H9 (cell line): ENCODE measurements around the gene PTN. TPM values are rescaled to one million over a fixed set of nuclear protein-coding genes. Genes with fewer than 3 reads are reported as not detected.

ENCODE experiments used
- DNase-seq: peaks from one replicate; pipeline ENCODE4 v3.0.0-alpha.2; 2017
- H2AFZ ChIP-seq: one replicate; pipeline ENCODE4 v1.6.1; 2013; ENCODE audit warnings: mild to moderate bottlenecking, low read length, control low read depth, moderate library complexity
- H2AK5ac ChIP-seq: 2 replicates; pipeline ENCODE4 v1.6.1; 2013; ENCODE audit warnings: low read length, control low read depth, mixed read lengths; ENCODE audit not compliant: insufficient read length
- H2BK120ac ChIP-seq: one replicate; pipeline ENCODE4 v1.6.1; 2013; ENCODE audit warnings: low read depth, mild to moderate bottlenecking, low read length, control low read depth, inconsistent platforms; ENCODE audit not compliant: poor library complexity, severe bottlenecking
- H2BK12ac ChIP-seq: 2 replicates; pipeline ENCODE4 v1.6.1; 2013; ENCODE audit warnings: low read length, control low read depth, mixed read lengths, low read depth; ENCODE audit not compliant: insufficient read length
- H2BK15ac ChIP-seq: 2 replicates; pipeline ENCODE4 v1.6.1; 2013; ENCODE audit warnings: low read depth, low read length, control low read depth
- H2BK20ac ChIP-seq: one replicate; pipeline ENCODE4 v1.6.1; 2013; ENCODE audit warnings: low read depth, mild to moderate bottlenecking, low read length, control low read depth, inconsistent platforms; ENCODE audit not compliant: poor library complexity, severe bottlenecking
- H2BK5ac ChIP-seq: 2 replicates; pipeline ENCODE4 v1.6.1; 2013; ENCODE audit warnings: low read length, control low read depth, mixed read lengths; ENCODE audit not compliant: insufficient read length
- H3K14ac ChIP-seq: 2 replicates; pipeline ENCODE4 v1.6.1; 2013; ENCODE audit warnings: low read length, control low read depth; ENCODE audit not compliant: insufficient read depth
- H3K18ac ChIP-seq: 2 replicates; pipeline ENCODE4 v1.6.1; 2013; ENCODE audit warnings: low read depth, mild to moderate bottlenecking, mixed read lengths, low read length, control low read depth; ENCODE audit not compliant: insufficient read length
- H3K23ac ChIP-seq: 2 replicates; pipeline ENCODE4 v1.6.1; 2013; ENCODE audit warnings: low read length, control low read depth, mixed read lengths, low read depth; ENCODE audit not compliant: insufficient read length
- H3K23me2 ChIP-seq: 2 replicates; pipeline ENCODE4 v1.6.1; 2013; ENCODE audit warnings: low read depth, mild to moderate bottlenecking, mixed read lengths, low read length, control low read depth; ENCODE audit not compliant: insufficient read length, poor library complexity, severe bottlenecking
- H3K27ac ChIP-seq: 2 replicates; pipeline ENCODE4 v1.5.1; 2013; ENCODE audit warnings: low read length, control low read depth, mixed read lengths, low read depth; ENCODE audit not compliant: insufficient read length
- H3K27me3 ChIP-seq: 2 replicates; pipeline ENCODE4 v1.6.1; 2013; ENCODE audit warnings: low read length, control low read depth, inconsistent platforms; ENCODE audit not compliant: insufficient read depth
- H3K4ac ChIP-seq: 2 replicates; pipeline ENCODE4 v1.6.1; 2013; ENCODE audit warnings: low read depth, mild to moderate bottlenecking, control low read depth, inconsistent platforms, low read length, moderate library complexity
- H3K4me1 ChIP-seq: 2 replicates; pipeline ENCODE4 v1.6.1; 2013; ENCODE audit warnings: low read length, control low read depth, inconsistent platforms; ENCODE audit not compliant: insufficient read depth
- H3K4me2 ChIP-seq: 2 replicates; pipeline ENCODE4 v1.6.1; 2013; ENCODE audit warnings: low read length, control low read depth, mixed read lengths; ENCODE audit not compliant: insufficient read length, insufficient read depth
- H3K56ac ChIP-seq: 2 replicates; pipeline ENCODE4 v1.6.1; 2013; ENCODE audit warnings: low read depth, mild to moderate bottlenecking, mixed read lengths, low read length, control low read depth; ENCODE audit not compliant: insufficient read length
- H3K79me1 ChIP-seq: 2 replicates; pipeline ENCODE4 v1.6.1; 2013; ENCODE audit warnings: low read depth, mild to moderate bottlenecking, moderate library complexity, low read length, control low read depth, inconsistent platforms; ENCODE audit not compliant: insufficient read depth, poor library complexity, severe bottlenecking
- H3K79me2 ChIP-seq: 2 replicates; pipeline ENCODE4 v1.6.1; 2013; ENCODE audit warnings: low read length, control low read depth, inconsistent platforms; ENCODE audit not compliant: insufficient read depth
- H3K9ac ChIP-seq: 2 replicates; pipeline ENCODE4 v1.6.1; 2013; ENCODE audit warnings: low read length, control low read depth, mixed read lengths; ENCODE audit not compliant: insufficient read length; ENCODE audit errors: extremely low read depth
- H3K9me3 ChIP-seq: one replicate; pipeline ENCODE4 v1.6.1; 2013; ENCODE audit warnings: low read depth, low read length, inconsistent platforms; ENCODE audit not compliant: control insufficient read depth
- H3T11ph ChIP-seq: one replicate; pipeline ENCODE4 v1.6.1; 2013; ENCODE audit warnings: mild to moderate bottlenecking, low read length, control low read depth, inconsistent platforms
- H4K20me1 ChIP-seq: one replicate; pipeline ENCODE4 v1.6.1; 2013; ENCODE audit not compliant: control insufficient read depth, insufficient read length, insufficient read depth
- H4K5ac ChIP-seq: 2 replicates; pipeline ENCODE4 v1.6.1; 2013; ENCODE audit warnings: low read depth, mild to moderate bottlenecking, mixed read lengths, low read length, control low read depth; ENCODE audit not compliant: insufficient read length
- H4K8ac ChIP-seq: replicated peaks from 2 replicates; pipeline ENCODE4 v1.6.1; 2013; ENCODE audit warnings: low read length, control low read depth, mixed read lengths, low read depth; ENCODE audit not compliant: insufficient read length
- H4K91ac ChIP-seq: 2 replicates; pipeline ENCODE4 v1.6.1; 2013; ENCODE audit warnings: low read depth, mild to moderate bottlenecking, moderate library complexity, mixed read lengths, low read length, control low read depth; ENCODE audit not compliant: insufficient read length
- H3K27ac Mint-ChIP-seq, 3 experiments: 2 replicates in 2 of 3; 3 replicates in 1 of 3; pipeline ENCODE4 v1.8.0; 2020 to 2021; ENCODE audit warnings: mixed read lengths in 3 of 3, mild to moderate bottlenecking in 1 of 3, moderate library complexity in 1 of 3
- H3K27me3 Mint-ChIP-seq: 2 replicates; pipeline ENCODE4 v1.8.0; 2021; ENCODE audit warnings: low read depth, mild to moderate bottlenecking, moderate library complexity, mixed read lengths
- H3K36me3 Mint-ChIP-seq, 3 experiments: 2 replicates in 2 of 3; 3 replicates in 1 of 3; pipeline ENCODE4 v1.8.0; 2020 to 2021; ENCODE audit warnings: low read depth in 3 of 3, mixed read lengths in 3 of 3; ENCODE audit not compliant: insufficient read depth in 1 of 3
- H3K4me1 Mint-ChIP-seq, 2 experiments: 2 replicates each; pipeline ENCODE4 v1.8.0; 2020; ENCODE audit warnings: mixed read lengths in 2 of 2
- H3K4me3 Mint-ChIP-seq, 2 experiments: 2 replicates in 1 of 2; 3 replicates in 1 of 2; pipeline ENCODE4 v1.8.0; 2020 to 2021; ENCODE audit warnings: mild to moderate bottlenecking in 2 of 2, mixed read lengths in 2 of 2, moderate library complexity in 1 of 2
- H3K9me3 Mint-ChIP-seq, 2 experiments: 2 replicates in 1 of 2; 3 replicates in 1 of 2; pipeline ENCODE4 v1.8.0; 2020; ENCODE audit warnings: mild to moderate bottlenecking in 2 of 2, mixed read lengths in 2 of 2, moderate library complexity in 1 of 2
- WGBS: extraction: QIAGEN DNeasy Blood & Tissue Kit; methylation state at CpG from one replicate; pipeline ENCODE4 v1.1.7; 2013; ENCODE audit warnings: missing lambda C conversion rate, low lambda C conversion rate, mixed read lengths; ENCODE audit not compliant: insufficient read length; ENCODE audit errors: extremely low coverage; 5-methylcytosine and 5-hydroxymethylcytosine counted together
- total RNA-seq: library from RNA; stranded (reverse); gene quantifications from 2 replicates; pipeline ENCODE4 v1.2.1, GENCODE V29; 2021
- TF ChIP-seq, protein P1 (sequence below): fragments of 200-600 bp; sonication (generic); conservative IDR thresholded peaks from 3 replicates; pipeline ENCODE4 v1.8.0; 2021; ENCODE audit warnings: antibody characterized with exemption, mild to moderate bottlenecking

Gene PTN
- total RNA-seq, 1 experiment from 2014 or later, result 16.5 TPM

DNA sequence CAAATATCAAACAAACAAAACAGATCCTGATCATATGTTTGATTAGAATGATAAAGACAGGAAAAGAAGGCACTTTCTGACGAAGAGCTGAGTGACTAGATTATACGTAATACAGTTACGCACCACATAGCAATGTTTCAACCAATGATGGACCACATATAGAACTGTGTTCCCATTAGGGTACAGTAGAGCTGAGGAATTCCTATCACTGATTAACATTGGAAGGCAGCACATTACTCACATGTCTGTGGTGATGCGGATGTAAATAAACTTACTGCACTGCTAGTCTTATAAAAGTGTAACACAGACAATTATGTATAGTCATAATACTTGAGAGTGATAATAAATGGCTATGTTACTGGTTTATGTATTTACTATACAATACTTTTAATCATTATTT lies 98.3 kb downstream of the PTN start:
- H3K9ac ChIP-seq, result no peak overlapping the region
- H3K23ac ChIP-seq, result no peak overlapping the region
- no peak overlapping the region for H2AK5ac ChIP-seq
- no CpG with 5 or more reads among the region's 4 CpGs for WGBS
- DNase-seq, result no peak
- H2BK120ac ChIP-seq, result no peak overlapping the region
- Mint-ChIP-seq H3K9me3 (no peaks in the 10 kb centered on the region), H3K27me3 (no peaks in the 10 kb centered on the region), H3K36me3 (peaks cover 0 to 4% (median 0%) of the 10 kb centered on the region in 3 experiments; a peak in 2 of 7 replicates), H3K4me1 (peaks cover 12 to 14% of the 10 kb centered on the region in 2 experiments), H3K4me3 (no peak overlapping the region), H3K27ac (peak overlapping the region in 1 of 3 experiments; percentile 62; a peak in 1 of 7 replicates)
- H4K8ac ChIP-seq, result no peak overlapping the region
- H2BK15ac ChIP-seq, result no peak overlapping the region
- no peak overlapping the region for H3T11ph ChIP-seq
- H2BK20ac ChIP-seq, result no peak overlapping the region
- no peaks in the 10 kb centered on the region for H3K9me3 ChIP-seq
- H3K18ac ChIP-seq, result no peak overlapping the region
- TF ChIP-seq, protein P1, sequence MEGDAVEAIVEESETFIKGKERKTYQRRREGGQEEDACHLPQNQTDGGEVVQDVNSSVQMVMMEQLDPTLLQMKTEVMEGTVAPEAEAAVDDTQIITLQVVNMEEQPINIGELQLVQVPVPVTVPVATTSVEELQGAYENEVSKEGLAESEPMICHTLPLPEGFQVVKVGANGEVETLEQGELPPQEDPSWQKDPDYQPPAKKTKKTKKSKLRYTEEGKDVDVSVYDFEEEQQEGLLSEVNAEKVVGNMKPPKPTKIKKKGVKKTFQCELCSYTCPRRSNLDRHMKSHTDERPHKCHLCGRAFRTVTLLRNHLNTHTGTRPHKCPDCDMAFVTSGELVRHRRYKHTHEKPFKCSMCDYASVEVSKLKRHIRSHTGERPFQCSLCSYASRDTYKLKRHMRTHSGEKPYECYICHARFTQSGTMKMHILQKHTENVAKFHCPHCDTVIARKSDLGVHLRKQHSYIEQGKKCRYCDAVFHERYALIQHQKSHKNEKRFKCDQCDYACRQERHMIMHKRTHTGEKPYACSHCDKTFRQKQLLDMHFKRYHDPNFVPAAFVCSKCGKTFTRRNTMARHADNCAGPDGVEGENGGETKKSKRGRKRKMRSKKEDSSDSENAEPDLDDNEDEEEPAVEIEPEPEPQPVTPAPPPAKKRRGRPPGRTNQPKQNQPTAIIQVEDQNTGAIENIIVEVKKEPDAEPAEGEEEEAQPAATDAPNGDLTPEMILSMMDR, result no peak
- no peak overlapping the region for H3K4ac ChIP-seq
- H3K56ac ChIP-seq, result no peak overlapping the region
- no peak overlapping the region for H2BK12ac ChIP-seq
- no peak overlapping the region for H3K27ac ChIP-seq
- H3K79me2 ChIP-seq, result no peaks in the 10 kb centered on the region
- H3K23me2 ChIP-seq, result no peaks in the 10 kb centered on the region
- H4K20me1 ChIP-seq, result no peaks in the 10 kb centered on the region
- no peak overlapping the region for H4K91ac ChIP-seq
- H2AFZ ChIP-seq, result no peak overlapping the region
- no peak overlapping the region for H3K4me2 ChIP-seq
- H2BK5ac ChIP-seq, result no peak overlapping the region
- no peak overlapping the region for H3K14ac ChIP-seq
- no peaks in the 10 kb centered on the region for H3K27me3 ChIP-seq
- H3K79me1 ChIP-seq, result no peaks in the 10 kb centered on the region
- H3K4me1 ChIP-seq, result no peaks in the 10 kb centered on the region; the same call in 1 of the 2 replicates
- no peak overlapping the region for H4K5ac ChIP-seq
